ENCODE data around the gene DDX10.

DNA sequence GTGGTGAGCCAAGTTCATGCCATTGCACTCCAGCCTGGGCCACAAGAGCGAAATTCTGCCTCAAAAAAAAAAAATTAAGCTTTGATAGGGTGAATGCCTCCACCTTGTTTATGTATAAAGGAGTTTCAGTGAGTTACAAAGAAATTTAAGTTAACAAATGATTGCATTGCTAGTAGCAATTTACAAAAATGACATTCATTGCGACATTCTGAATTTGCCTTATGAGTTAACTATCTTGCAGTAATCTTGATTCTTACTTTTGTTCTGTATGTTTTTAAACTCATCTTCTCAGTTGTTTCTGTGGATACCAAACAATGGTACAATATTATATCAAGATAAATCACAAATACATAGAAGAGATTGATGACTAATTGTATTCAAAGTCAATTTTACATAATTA, 207.0 kb downstream of the DDX10 start:
- TF ChIP-seq, protein P1, sequence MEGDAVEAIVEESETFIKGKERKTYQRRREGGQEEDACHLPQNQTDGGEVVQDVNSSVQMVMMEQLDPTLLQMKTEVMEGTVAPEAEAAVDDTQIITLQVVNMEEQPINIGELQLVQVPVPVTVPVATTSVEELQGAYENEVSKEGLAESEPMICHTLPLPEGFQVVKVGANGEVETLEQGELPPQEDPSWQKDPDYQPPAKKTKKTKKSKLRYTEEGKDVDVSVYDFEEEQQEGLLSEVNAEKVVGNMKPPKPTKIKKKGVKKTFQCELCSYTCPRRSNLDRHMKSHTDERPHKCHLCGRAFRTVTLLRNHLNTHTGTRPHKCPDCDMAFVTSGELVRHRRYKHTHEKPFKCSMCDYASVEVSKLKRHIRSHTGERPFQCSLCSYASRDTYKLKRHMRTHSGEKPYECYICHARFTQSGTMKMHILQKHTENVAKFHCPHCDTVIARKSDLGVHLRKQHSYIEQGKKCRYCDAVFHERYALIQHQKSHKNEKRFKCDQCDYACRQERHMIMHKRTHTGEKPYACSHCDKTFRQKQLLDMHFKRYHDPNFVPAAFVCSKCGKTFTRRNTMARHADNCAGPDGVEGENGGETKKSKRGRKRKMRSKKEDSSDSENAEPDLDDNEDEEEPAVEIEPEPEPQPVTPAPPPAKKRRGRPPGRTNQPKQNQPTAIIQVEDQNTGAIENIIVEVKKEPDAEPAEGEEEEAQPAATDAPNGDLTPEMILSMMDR (IDR thresholded peaks at IDR 0.05) = no peak
- no peak for TF ChIP-seq POLR2A (IDR thresholded peaks at IDR 0.05)

All from esophagus squamous epithelium (tissue), 4 donors.